Common myeloid progenitor, CD34-positive (primary cell): ENCODE data around the gene LRRC23.
A peak's percentile ranks its signal among the peaks of the same experiment; 100 is the strongest.

Source experiments
- CTCF ChIA-PET: fragments of 350-600 bp; sonication (Branson Sonifier 250); formaldehyde crosslinking; loops from one replicate; lab custom pipeline; 2021; ENCODE audit warnings: antibody characterized with exemption; lab: Charles Lee
- POLR2A ChIA-PET: fragments of 350-600 bp; sonication (Branson Sonifier 250); formaldehyde crosslinking; loops from one replicate; lab custom pipeline; 2021; ENCODE audit warnings: antibody characterized with exemption; lab: Charles Lee
- DNase-seq, 3 donors: peaks; one replicate each; pipeline versions ENCODE4 v3.0.0 to v3.0.0-alpha.2; 2013
- H3K27ac ChIP-seq, 2 experiments: 1 replicate in 1 of 2; 2 replicates in 1 of 2; pipeline ENCODE4 v1.7.0; 2013; ENCODE audit warnings: inconsistent platforms in 2 of 2, low read length in 2 of 2, mild to moderate bottlenecking in 2 of 2, low read depth in 1 of 2, moderate library complexity in 1 of 2; ENCODE audit not compliant: severe bottlenecking in 2 of 2, insufficient read depth in 1 of 2, poor library complexity in 1 of 2
- H3K27me3 ChIP-seq, 5 experiments: replicated peaks in 2 of 5; 1 replicate in 3 of 5; 2 replicates in 2 of 5; pipeline versions ENCODE4 v1.6.1 to v1.7.0; 2013; ENCODE audit warnings: low read length in 4 of 5, mild to moderate bottlenecking in 2 of 5, moderate library complexity in 2 of 5, inconsistent platforms in 1 of 5; ENCODE audit not compliant: insufficient read depth in 5 of 5, control insufficient read depth in 4 of 5
- H3K36me3 ChIP-seq, 4 experiments: 1 replicate in 2 of 4; 2 replicates in 2 of 4; pipeline versions ENCODE4 v1.6.1 to v1.7.0; 2013; ENCODE audit warnings: low read length in 3 of 4, control low read depth in 1 of 4, mild to moderate bottlenecking in 1 of 4; ENCODE audit not compliant: control insufficient read depth in 4 of 4, insufficient read depth in 4 of 4
- H3K4me1 ChIP-seq, 4 experiments: 1 replicate in 3 of 4; 2 replicates in 1 of 4; pipeline versions ENCODE4 v1.6.1 to v1.7.1; 2013; ENCODE audit warnings: low read length in 3 of 4, mild to moderate bottlenecking in 3 of 4, control low read depth in 1 of 4, inconsistent platforms in 1 of 4, moderate library complexity in 1 of 4; ENCODE audit not compliant: control insufficient read depth in 4 of 4, insufficient read depth in 4 of 4; ENCODE audit errors: control extremely low read depth in 1 of 4
- H3K4me3 ChIP-seq, 7 experiments: 1 replicate in 4 of 7; 2 replicates in 3 of 7; pipeline versions ENCODE4 v1.5.1 to v1.7.0; 2013; ENCODE audit warnings: mild to moderate bottlenecking in 7 of 7, low read length in 6 of 7, moderate library complexity in 6 of 7, inconsistent platforms in 2 of 7, low read depth in 2 of 7, control low read depth in 1 of 7; ENCODE audit not compliant: insufficient read depth in 4 of 7, control insufficient read depth in 1 of 7; ENCODE audit errors: extremely low read depth in 1 of 7
- H3K9me3 ChIP-seq, 5 experiments: 1 replicate in 4 of 5; 2 replicates in 1 of 5; pipeline versions ENCODE4 v1.6.1 to v1.7.1; 2013; ENCODE audit warnings: low read length in 4 of 5, mild to moderate bottlenecking in 2 of 5, inconsistent platforms in 1 of 5, low read depth in 1 of 5, moderate library complexity in 1 of 5; ENCODE audit not compliant: control insufficient read depth in 4 of 5, insufficient read depth in 2 of 5; ENCODE audit errors: control extremely low read depth in 1 of 5
- WGBS: methylation state at CpG from one replicate; pipeline ENCODE4 v1.1.5; 2013; ENCODE audit not compliant: insufficient coverage; 5-methylcytosine and 5-hydroxymethylcytosine counted together

Gene LRRC23

GRCh38 chr12:6925239-6925539, 20.6 kb downstream of the LRRC23 start:
- ChIA-PET CTCF (interaction anchor here (0.8 to 9.1 kb wide), 24 partner anchors 8 to 188 kb away, joined by 3 to 124 read pairs (median 8); partner anchors contain the start of genes C12orf57, C1RL, ENO2 and LRRC23), POLR2A (interaction anchor here (1.2 to 1.7 kb wide), 4 partner anchors 12 to 20 kb away, joined by 3 to 15 read pairs (median 5); partner anchors contain the start of genes C12orf57 and RNU7-1)
- DNase-seq: no peak
- H3K4me1 ChIP-seq: peaks cover 8 to 65% (median 54%) of the 10 kb centered on the region in 4 experiments
- WGBS: 75% methylated on average over 1 of the region's 1 CpG
- H3K9me3 ChIP-seq: no peaks in the 10 kb centered on the region
- H3K4me3 ChIP-seq: no peak overlapping the region
- no peaks in the 10 kb centered on the region for H3K27me3 ChIP-seq
- H3K36me3 ChIP-seq: peaks cover 0 to 13% (median 5%) of the 10 kb centered on the region in 4 experiments
- peak overlapping the region in 1 of 2 experiments; percentile 20 for H3K27ac ChIP-seq

GRCh38 chr12:6925540-6926279, 21.1 kb downstream of the LRRC23 start:
- ChIA-PET POLR2A (interaction anchor here (1.2 to 1.7 kb wide), 4 partner anchors 12 to 19 kb away, joined by 3 to 15 read pairs (median 5); partner anchors contain the start of genes C12orf57 and RNU7-1), CTCF (interaction anchor here (0.5 to 9.1 kb wide), 24 partner anchors 9 to 188 kb away, joined by 3 to 124 read pairs (median 8); partner anchors contain the start of genes C12orf57, C1RL, ENO2 and LRRC23)
- WGBS: 69% methylated on average over 5 of the region's 8 CpGs
- Histone ChIP-seq H3K36me3 (peaks cover 0 to 13% (median 4%) of the 10 kb centered on the region in 4 experiments), H3K4me3 (no peak overlapping the region), H3K4me1 (peaks cover 8 to 65% (median 54%) of the 10 kb centered on the region in 4 experiments), H3K27ac (peak overlapping the region in 1 of 2 experiments; percentile 20), H3K9me3 (no peaks in the 10 kb centered on the region), H3K27me3 (no peaks in the 10 kb centered on the region)
- DNase-seq: no peak

- Histone ChIP-seq H3K27me3 (no peaks in the 10 kb centered on the region), H3K4me3 (peak within 1 kb of the TSS; percentile 67 to 86 (median 78)), H3K9me3 (no peaks in the 10 kb centered on the region), H3K4me1 (peaks cover 8 to 61% (median 49%) of the 10 kb centered on the region in 4 experiments), H3K36me3 (peaks cover 0 to 3% (median 0%) of the 10 kb centered on the region in 4 experiments), H3K27ac (peak within 1 kb of the TSS; percentile 46 to 77)
- CTCF ChIA-PET: interaction anchor here (2.9 to 9.1 kb wide), 6 partner anchors 10 to 186 kb away, joined by 11 to 124 read pairs (median 31); partner anchors contain the start of genes LRRC23 and SPSB2
- peak in 2 of 3 donors; percentile 58 to 69 for DNase-seq
- POLR2A ChIA-PET: interaction anchor here (0.6 to 3.0 kb wide), 4 partner anchors 10 to 280 kb away, joined by 3 to 8 read pairs (median 4); partner anchors contain the start of genes C12orf57 and RNU7-1
- 0% methylated on average over 35 of the region's 66 CpGs for WGBS
Measured at GRCh38 chr12:6927379-6928021, 22.9 kb downstream of the LRRC23 start, which contains the start of gene ATN1. ATN1 (plus strand) TSS chr12:6927959; CDS start chr12:6934002, 6,043 bp downstream.

- POLR2A ChIA-PET: interaction anchor here (0.6 to 3.0 kb wide), 3 partner anchors 9 to 71 kb away, joined by 3 to 8 read pairs (median 5); partner anchors contain the start of genes C12orf57 and RNU7-1
- 0% methylated on average over 20 of the region's 79 CpGs for WGBS
- peaks cover 8 to 54% (median 47%) of the 10 kb centered on the region in 4 experiments for H3K4me1 ChIP-seq
- peak overlapping the region; percentile 45 to 86 (median 78) for H3K4me3 ChIP-seq
- H3K9me3 ChIP-seq: no peaks in the 10 kb centered on the region
- CTCF ChIA-PET: interaction anchor here (1.0 to 2.5 kb wide), 3 partner anchors 9 to 25 kb away, joined by 3 to 14 read pairs (median 6); no protein-coding TSS in a partner anchor
- no peak for DNase-seq
- H3K36me3 ChIP-seq: no peaks in the 10 kb centered on the region
- H3K27me3 ChIP-seq: no peaks in the 10 kb centered on the region
- peak overlapping the region; percentile 46 to 73 for H3K27ac ChIP-seq
Measured at GRCh38 chr12:6928022-6928702, 23.5 kb downstream of the LRRC23 start.

- CTCF ChIA-PET: interaction anchor here (1.0 to 2.5 kb wide), 5 partner anchors 9 to 57 kb away, joined by 3 to 14 read pairs (median 4); no protein-coding TSS in a partner anchor
- H3K4me1 ChIP-seq: peaks cover 8 to 51% (median 46%) of the 10 kb centered on the region in 4 experiments
Measured at GRCh38 chr12:6928703-6929407, 24.2 kb downstream of the LRRC23 start.

More at GRCh38 chr12:6928703-6929407, 24.2 kb downstream of the LRRC23 start:
- Histone ChIP-seq H3K9me3 (no peaks in the 10 kb centered on the region), H3K36me3 (peaks cover 0 to 7% (median 2%) of the 10 kb centered on the region in 4 experiments), H3K4me3 (peak overlapping the region; percentile 45 to 84 (median 73)), H3K27me3 (no peaks in the 10 kb centered on the region), H3K27ac (peak overlapping the region; percentile 46 to 73)
- POLR2A ChIA-PET: interaction anchor here (1.5 to 3.0 kb wide), 2 partner anchors 8 to 15 kb away, joined by 5 to 8 read pairs; partner anchors contain the start of genes C12orf57 and RNU7-1
- no peak for DNase-seq
- 5% methylated on average over 13 of the region's 19 CpGs for WGBS
